PC-9 (cell line): ENCODE results near the gene SMIM29.
"Not testable (repeated sequence)": the region's sequence is repeated elsewhere in the genome, so short reads cannot be mapped to it uniquely, and the experiment has no call there.

Experiments
- EZH2 ChIP-seq: fragments of 200-600 bp; sonication (generic); IDR thresholded peaks from 2 replicates; pipeline ENCODE4 v1.8.0; 2017; ENCODE audit warnings: antibody characterized with exemption, low read depth
- TF ChIP-seq, protein P1 (sequence below): fragments of 200-600 bp; sonication (generic); conservative IDR thresholded peaks from 2 replicates; pipeline ENCODE4 v1.6.1; 2017; ENCODE audit warnings: mixed run types, antibody characterized with exemption, mild to moderate bottlenecking, moderate library complexity

DNA sequence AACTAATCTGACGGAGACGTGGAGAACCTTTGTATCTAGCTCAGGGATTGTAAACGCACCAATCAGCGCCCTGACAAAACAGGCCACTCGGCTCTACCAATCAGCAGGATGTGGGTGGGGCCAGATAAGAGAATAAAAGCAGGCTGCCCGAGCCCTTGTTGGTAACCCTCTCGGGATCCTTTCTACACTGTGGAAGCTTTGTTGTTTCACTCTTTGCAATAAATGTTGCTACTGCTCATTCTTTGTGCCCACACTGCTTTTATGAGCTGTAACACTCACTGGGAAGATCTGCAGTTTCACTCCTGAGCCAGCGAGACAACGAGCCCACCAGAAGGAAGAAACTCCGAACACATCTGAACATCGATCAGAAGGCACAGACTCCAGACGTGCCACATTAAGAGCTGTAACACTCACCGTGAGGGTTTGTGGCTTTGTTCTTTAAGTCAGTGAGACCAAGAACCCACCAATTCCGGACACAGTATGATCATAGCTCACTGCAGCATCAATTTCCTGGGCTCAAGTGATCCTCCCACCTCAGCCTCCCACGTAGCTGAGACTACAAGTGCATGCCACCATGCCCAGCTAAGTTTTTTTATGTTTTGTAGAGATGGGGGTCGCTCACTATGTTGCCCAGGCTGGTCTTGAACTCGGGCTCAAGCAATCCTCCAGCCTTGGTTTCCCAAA is 21.0 kb upstream of the SMIM29 start:
- TF ChIP-seq, protein P1, sequence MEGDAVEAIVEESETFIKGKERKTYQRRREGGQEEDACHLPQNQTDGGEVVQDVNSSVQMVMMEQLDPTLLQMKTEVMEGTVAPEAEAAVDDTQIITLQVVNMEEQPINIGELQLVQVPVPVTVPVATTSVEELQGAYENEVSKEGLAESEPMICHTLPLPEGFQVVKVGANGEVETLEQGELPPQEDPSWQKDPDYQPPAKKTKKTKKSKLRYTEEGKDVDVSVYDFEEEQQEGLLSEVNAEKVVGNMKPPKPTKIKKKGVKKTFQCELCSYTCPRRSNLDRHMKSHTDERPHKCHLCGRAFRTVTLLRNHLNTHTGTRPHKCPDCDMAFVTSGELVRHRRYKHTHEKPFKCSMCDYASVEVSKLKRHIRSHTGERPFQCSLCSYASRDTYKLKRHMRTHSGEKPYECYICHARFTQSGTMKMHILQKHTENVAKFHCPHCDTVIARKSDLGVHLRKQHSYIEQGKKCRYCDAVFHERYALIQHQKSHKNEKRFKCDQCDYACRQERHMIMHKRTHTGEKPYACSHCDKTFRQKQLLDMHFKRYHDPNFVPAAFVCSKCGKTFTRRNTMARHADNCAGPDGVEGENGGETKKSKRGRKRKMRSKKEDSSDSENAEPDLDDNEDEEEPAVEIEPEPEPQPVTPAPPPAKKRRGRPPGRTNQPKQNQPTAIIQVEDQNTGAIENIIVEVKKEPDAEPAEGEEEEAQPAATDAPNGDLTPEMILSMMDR = not testable (repeated sequence)
- not testable (repeated sequence) for TF ChIP-seq EZH2
